Measurements from ENCODE around the gene CSNK2A2.

The CSNK2A2 gene

DNA sequence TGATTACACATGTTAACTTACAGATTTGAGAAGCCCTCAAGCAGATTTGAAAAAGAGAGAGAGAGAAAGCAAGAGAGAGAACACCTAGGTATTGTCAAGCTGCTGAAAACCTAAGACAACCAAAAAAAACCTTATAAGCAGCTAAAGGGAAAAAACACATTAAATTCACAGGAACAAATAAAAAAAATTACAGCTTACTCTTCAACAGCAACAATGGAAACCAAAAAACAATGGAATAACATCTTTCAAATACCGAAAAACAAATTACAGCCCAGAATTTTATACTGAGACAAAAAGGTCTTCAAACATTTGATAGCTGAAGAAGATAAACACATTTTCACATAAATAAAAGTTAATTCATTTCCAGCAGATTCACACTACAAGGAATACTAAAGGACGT is 60.3 kb downstream of the CSNK2A2 start:
- DNase-seq: no peak

GRCh38 chr16:58129097-58129936 is 68.6 kb downstream of the CSNK2A2 start, which contains the start of gene CFAP20:
TSS of gene CFAP20 (minus strand) at chr16:58129381. CDS start at chr16:58129115, 266 bp downstream.
- peak; percentile 81 for DNase-seq

GRCh38 chr16:58128711-58129096 is 69.2 kb downstream of the CSNK2A2 start:
- DNase-seq: peak; percentile 28

DNA sequence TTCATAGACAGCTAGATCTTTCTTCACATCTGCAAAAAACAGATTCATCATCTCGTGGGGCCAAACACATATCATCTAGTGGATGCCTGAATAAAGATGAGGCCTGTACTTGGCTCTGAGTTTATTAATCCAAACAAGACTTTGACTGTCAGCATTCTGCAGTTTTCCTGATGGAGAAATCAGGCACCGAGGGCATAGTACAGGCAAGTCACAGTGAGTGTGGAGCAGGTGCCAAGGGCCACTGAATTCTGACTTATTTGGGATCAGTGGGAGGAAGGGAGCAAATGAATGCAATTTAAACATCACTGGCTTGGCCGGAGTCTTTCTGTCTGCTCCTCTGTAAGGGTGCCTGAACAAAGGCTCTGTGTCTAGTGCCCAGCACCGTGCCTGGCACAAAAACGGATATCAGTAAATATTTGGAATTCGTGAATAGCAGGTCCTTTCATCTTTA is 69.7 kb downstream of the CSNK2A2 start:
- no peak for DNase-seq

DNA sequence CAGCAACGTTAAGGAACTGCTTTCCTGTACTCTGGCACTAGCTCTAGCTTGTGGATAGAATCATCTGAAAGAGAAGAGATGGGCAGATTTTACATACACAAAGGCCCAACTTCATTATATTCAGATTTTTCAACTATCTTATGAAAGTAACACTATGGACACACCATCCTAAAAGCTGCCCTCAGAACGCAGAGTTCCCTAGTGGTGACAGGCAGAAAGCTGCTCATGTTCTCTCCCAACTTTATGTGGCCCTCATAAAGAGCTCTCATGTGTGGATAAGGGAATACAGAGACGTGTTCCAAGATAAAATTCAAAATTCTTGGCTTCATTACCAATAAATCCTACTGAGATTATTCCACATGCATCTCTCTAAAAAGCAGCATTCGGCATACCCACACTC is 70.3 kb downstream of the CSNK2A2 start:
- DNase-seq: no peak

GRCh38 chr16:58127033-58127556 is 70.8 kb downstream of the CSNK2A2 start:
- no peak for DNase-seq

GRCh38 chr16:58126451-58126961 is 71.4 kb downstream of the CSNK2A2 start:
- no peak for DNase-seq

- DNase-seq: no peak
Observed at GRCh38 chr16:58125781-58126335, 72.0 kb downstream of the CSNK2A2 start.

DNA sequence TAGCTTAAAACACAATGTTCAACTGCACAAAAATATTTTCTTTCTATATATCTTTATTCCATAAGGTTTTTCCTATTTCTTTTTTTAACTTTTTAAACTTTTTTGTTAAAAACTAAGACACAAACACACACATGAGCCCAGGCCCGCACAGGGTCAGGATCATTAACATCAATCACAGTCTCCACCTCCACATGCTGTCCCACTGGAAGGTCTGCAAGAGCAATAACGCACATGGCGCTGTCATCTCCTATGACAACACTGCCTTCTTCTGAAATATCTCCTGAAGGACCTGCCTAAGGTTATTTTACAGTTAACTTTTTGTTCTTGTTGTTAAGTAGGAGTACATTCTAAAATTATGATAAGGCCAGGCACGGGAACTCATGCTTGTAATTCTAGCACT is 72.9 kb downstream of the CSNK2A2 start:
- no peak for DNase-seq

- DNase-seq: no peak
Observed at GRCh38 chr16:58124601-58124915, 73.3 kb downstream of the CSNK2A2 start.

DNA sequence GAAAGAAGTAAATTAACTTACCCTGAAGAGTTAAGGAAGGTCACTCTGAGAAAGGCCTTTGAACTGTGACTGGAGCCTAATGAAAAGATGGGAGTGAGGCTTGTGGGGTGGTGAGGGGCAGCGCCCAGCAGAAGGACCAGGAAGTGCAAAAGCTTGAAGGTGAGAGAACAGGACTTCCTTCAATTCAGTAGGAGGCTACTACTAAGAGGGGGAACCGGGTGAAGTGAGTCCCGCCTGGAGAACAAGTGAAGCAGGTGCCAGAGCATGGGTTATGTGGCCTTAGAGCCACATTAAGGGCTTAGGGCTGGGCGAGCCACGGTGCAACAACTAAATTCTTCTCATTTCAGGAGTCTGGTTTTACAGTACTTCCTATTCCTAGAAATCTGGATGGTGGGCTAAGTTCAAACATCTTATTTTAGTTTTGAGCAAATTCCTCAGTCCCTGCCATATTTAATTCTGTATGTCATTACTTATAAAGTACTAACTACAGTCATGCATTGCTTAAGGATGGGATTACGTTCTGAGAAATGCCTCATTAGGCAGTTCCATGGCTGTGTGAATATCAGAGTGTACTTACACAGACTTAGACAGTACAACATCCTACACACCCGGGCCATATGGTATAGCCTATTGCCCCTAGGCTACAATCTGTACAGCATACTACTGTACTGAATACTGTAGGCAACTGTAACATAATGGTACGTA is 73.9 kb downstream of the CSNK2A2 start:
- no peak for DNase-seq

DNA sequence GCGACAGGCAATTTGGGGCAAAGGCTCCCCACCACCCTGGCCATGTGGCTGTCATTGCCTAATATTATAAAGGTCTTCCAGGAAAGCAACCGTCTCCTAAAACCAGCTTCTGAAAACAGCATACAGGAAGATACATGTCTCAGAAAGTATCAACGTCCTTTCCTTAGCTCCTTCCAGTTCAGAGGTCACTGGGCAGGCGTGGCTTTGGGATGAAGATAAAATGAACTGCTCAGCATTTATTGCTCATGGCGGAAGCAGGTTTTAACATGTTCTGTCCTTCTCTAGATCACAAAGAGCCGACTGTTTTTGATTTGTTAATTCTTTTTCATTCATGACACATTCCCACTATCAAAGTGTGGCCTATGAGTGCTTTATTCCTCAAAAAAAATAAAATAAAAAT is 76.8 kb downstream of the CSNK2A2 start:
- no peak for DNase-seq

DNA sequence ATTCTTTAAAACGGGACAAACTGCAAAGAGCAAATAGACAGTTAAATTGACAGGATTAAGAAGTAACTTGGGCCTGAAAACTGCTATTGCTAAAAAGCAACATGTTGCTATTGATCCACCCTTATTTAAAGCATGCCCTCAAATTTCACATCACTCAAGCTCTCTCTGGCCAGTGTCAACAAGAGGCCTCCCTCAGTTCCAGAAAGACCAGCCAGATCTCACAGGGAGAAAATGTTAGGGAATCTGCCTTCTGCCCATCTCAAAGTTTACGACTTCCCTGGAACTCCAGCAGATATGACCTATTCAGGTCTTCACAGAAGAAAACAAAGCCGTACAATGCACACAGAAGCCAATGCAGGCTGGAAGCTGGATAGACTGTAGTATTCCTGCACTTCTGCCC is 77.7 kb downstream of the CSNK2A2 start:
- no peak for DNase-seq

DNA sequence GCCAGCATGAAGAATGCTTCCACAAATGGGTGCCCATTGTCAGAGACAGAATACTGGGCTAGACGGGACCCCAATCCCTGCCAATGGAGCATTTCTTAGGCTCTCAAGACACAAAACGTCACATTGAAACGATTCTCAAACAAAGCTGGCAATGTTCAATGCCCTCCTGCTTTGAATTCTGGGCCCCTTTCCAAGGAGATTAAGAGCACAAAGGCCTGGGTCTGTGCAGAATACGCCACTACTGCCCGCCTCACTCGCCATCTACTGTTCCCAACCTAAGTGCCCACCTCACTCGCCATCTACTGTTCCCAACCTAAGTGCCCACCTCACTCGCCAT is 78.4 kb downstream of the CSNK2A2 start:
- DNase-seq: no peak

DNA sequence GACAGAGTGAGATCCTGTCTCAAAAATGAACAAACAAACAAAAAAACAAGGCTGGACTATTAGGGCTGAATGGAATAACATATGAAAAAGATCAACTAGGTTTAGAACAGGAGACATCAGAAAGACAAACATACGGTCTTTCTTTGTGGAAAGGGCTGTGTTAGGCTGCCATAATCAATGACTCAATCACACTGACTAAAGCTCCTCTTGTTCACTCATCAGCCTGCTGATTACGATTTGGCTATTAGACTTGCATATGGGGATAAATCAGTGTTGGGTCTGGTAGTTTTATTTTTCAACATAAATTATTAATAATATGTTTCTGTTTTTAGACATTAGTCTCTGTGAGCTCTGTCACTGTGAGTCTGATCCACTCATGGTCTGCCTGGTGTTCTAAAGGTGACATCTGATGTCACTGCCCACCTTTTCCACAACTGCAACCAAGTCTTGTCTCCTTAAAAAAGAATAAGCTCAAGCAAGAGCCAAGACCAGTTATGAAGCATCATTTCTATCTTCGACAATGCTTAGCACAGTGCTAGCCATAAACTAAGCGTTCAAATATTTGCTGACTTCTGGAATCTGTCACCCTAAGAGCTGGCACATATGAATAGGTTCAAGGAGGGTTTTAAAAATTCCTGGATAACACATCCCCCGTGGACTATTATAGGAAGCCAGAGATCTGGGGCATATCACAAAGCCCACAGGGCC is 79.0 kb downstream of the CSNK2A2 start:
- DNase-seq: no peak

DNA sequence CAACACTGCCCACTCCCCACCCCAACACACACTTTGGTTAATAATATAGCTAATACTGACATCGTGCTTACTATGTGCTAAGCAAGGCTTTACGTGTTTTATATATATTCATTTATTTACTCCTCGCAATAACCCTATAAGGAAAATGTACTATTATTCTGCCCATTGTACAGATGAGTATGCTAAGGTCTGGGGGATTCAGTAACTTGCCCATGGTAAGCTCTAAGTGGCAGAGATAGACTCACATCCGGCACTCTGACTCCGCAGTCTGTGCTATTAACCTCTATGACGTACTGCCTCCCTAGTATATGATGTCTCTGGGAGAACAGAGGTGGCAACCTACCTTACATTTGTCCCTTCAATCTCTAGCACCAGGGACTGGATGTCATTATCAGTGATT is 81.4 kb downstream of the CSNK2A2 start:
- no peak for DNase-seq

DNA sequence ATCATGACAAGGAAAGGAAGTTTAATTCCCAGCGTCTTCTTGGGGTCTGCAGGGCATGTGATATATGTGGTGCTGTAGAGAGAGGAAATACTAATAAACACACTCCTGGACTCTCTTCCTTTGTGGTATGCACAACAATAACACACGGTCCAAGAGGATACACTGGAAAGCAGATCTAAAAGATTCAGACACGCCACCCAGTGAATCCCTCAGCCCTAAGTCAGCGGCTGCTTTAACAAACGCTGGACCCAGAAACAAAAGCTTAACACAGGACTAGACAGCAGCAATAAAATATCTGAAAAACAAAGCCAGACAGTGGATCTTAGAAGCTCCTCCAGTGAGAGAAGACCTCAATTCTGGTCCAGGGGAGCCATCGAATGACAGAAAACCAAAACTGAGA is 81.8 kb downstream of the CSNK2A2 start:
- no peak for DNase-seq

GRCh38 chr16:58114827-58115825 is 82.8 kb downstream of the CSNK2A2 start:
- no peak for DNase-seq

DNA sequence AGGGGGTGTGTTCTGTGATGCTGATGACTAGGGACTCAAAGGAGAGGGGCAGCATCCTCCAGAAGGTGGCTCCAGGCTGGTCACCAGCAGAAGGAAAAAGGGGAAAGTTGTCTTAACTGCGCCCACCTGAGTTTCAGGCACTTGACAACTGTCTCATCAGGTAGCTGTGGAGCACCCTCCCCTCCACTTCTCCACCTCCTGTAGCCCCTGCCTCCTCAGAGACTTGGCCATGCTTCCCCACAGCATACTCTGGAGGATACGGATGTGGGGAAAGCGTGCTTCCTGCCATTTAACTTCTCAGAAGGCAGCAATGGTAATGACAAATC is 86.6 kb downstream of the CSNK2A2 start:
- DNase-seq: no peak

DNA sequence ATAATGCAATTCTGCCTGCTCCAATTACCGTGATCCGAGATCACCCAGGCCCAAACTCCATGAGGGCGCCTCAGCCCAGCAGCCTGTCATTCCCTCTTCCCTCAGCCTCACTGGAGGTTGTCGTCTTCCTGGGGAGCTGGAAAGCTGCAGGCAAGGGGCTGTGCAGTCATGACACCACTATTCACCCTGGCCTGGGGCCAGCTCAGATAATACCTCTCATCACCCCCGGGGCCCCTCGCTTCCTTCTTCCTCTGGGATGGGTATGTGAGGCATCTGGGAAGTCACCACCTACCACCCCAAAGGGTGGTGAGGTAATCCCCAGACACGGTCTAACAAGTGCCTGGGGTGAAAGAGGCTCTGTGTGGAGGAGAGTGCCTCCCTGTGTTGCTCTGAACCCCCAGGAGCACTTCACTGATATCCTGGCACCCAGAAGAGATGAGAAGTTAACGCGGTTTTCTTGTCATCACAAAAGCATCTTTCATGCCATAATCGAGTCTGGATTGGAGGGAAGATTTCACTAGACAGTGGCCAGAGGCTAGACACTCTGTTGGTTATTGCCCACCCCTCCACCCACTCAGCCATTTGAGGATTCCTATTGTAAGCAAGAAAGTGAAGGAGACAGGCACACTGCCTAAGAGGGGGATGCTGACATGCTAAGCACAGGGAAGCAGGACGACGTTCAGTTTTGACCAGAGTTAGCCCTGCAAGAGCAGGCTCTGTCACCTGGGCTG is 87.2 kb downstream of the CSNK2A2 start:
- no peak for DNase-seq

DNA sequence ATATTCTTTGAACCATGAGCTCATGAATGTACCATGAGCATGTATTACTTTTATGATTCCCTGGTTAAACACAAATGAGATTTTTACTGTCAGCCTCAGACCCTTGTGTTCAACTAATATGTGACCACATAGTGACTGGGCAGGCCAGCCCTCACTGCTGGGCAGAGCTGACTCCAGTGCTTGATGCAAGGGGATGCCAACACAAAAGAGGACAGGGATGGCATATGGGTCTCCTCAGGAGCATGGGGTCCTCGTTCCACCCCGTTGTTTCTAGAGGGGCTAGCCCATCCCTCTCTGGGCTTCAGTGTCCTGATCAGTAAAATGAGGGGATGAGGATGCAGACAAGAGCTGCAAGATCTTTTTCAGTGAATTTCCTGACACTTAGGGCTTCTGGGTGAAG is 88.0 kb downstream of the CSNK2A2 start:
- DNase-seq: no peak
